Transverse colon (tissue), 4 donors: ENCODE measurements around the gene SERPINB2.

Experiments used
- POLR2A ChIP-seq: fragments of 450-650 bp; IDR thresholded peaks from one replicate; pipeline ENCODE4 v1.6.1; 2016; ENCODE audit warnings: antibody characterized with exemption, mild to moderate bottlenecking, moderate library complexity
- POLR2AphosphoS5 ChIP-seq, 3 donors: sonication (generic); formaldehyde crosslinking; IDR thresholded peaks; one replicate each; pipeline ENCODE4 v1.6.1; 2016; ENCODE audit warnings: antibody characterized with exemption in 3 of 3
- TF ChIP-seq, protein P1 (sequence below), 5 experiments: fragments of 200-600 bp in 3 of 5; fragments of 450-650 bp in 2 of 5; sonication (generic) in 3 of 5; IDR thresholded peaks; 1 replicate in 2 of 5; 2 replicates in 3 of 5; pipeline ENCODE4 v1.5.1; 2016 to 2017; ENCODE audit warnings: antibody characterized with exemption in 5 of 5, inconsistent platforms in 3 of 5, mild to moderate bottlenecking in 2 of 5, moderate library complexity in 1 of 5

DNA sequence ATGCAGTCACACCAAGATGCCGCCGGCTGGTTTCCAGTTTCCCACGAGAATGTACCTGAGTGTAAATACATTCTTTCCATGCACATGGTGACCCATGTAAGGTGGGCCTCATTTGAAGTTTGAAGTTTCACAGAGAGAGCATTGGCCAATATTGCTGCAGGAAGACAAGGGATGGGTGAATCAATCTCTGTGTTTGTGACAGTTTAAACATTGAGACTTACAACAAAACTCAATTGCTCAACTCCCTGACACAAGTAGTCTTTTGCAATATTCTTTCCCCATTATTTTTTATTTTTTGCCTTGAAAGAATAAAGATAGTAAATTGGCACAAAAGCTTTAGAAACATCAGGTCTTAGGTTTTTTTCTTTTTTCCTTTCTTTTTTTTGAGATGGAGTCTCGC is 5.1 kb downstream of the SERPINB2 start:
- TF ChIP-seq, protein P1, sequence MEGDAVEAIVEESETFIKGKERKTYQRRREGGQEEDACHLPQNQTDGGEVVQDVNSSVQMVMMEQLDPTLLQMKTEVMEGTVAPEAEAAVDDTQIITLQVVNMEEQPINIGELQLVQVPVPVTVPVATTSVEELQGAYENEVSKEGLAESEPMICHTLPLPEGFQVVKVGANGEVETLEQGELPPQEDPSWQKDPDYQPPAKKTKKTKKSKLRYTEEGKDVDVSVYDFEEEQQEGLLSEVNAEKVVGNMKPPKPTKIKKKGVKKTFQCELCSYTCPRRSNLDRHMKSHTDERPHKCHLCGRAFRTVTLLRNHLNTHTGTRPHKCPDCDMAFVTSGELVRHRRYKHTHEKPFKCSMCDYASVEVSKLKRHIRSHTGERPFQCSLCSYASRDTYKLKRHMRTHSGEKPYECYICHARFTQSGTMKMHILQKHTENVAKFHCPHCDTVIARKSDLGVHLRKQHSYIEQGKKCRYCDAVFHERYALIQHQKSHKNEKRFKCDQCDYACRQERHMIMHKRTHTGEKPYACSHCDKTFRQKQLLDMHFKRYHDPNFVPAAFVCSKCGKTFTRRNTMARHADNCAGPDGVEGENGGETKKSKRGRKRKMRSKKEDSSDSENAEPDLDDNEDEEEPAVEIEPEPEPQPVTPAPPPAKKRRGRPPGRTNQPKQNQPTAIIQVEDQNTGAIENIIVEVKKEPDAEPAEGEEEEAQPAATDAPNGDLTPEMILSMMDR (IDR thresholded peaks at IDR 0.05), result no peak
- TF ChIP-seq POLR2AphosphoS5 (IDR thresholded peaks at IDR 0.05) (no peak), POLR2A (no peak)
